PC-3 (cell line): Measurements from ENCODE around the gene PPIL4.

Experiments
- CTCF ChIP-seq: fragments of 300-600 bp; sonication (generic); conservative IDR thresholded peaks from 2 replicates; pipeline ENCODE4 v1.5.1; 2017; ENCODE audit warnings: antibody characterized with exemption, low read depth, mild to moderate bottlenecking, low read length
- EZH2 ChIP-seq: fragments of 300-600 bp; sonication (generic); IDR thresholded peaks from one replicate; pipeline ENCODE4 v1.6.1; 2017; ENCODE audit warnings: antibody characterized with exemption, mild to moderate bottlenecking, low read length; ENCODE audit not compliant: unreplicated experiment
- EZH2phosphoT487 ChIP-seq: fragments of 300-600 bp; sonication (generic); IDR thresholded peaks from 2 replicates; pipeline ENCODE4 v1.6.1; 2018; ENCODE audit warnings: mild to moderate bottlenecking, antibody characterized with exemption, low read length, borderline replicate concordance

GRCh38 chr6:149508485-149508884, 37.4 kb downstream of the PPIL4 start:
- TF ChIP-seq CTCF (no peak), EZH2phosphoT487 (no peak), EZH2 (no peak)
